8988T (cell line): ENCODE data around the gene PTPN3.

ENCODE experiments used
- DNase-seq: peaks from one replicate; pipeline ENCODE4 v3.0.0; 2011

PTPN3 gene

GRCh38 chr9:109328978-109329637 is 169.0 kb downstream of the PTPN3 start:
- DNase-seq = no peak
